Peyer's patch (tissue), 4 donors: ENCODE data around the gene CBX5. TPM values are rescaled to one million over a fixed set of nuclear protein-coding genes. Genes with fewer than 3 reads are reported as not detected.
A peak's percentile ranks its signal among the peaks of the same experiment; 100 is the strongest.

ENCODE experiments used
- DNase-seq, 3 donors: peaks; one replicate each; pipeline ENCODE4 v3.0.0-alpha.2; 2017 to 2019
- H3K27ac ChIP-seq, 4 donors: fragments of 200-600 bp; sonication (generic); one replicate each; pipeline ENCODE4 v1.5.1; 2016 to 2019
- H3K27me3 ChIP-seq, 2 donors: fragments of 200-600 bp; sonication (generic); one replicate each; pipeline ENCODE4 v1.5.1; 2019
- H3K36me3 ChIP-seq, 3 donors: fragments of 200-600 bp; sonication (generic); one replicate each; pipeline ENCODE4 v1.5.1; 2016 to 2019
- H3K4me1 ChIP-seq, 4 donors: fragments of 200-600 bp; sonication (generic); one replicate each; pipeline ENCODE4 v1.5.1; 2016 to 2019
- H3K4me3 ChIP-seq, 4 donors: fragments of 200-600 bp; sonication (generic); 1 replicate in 3 of 4; 2 replicates in 1 of 4; pipeline ENCODE4 v1.5.1; 2016 to 2019; ENCODE audit warnings: mild to moderate bottlenecking in 1 of 4
- H3K9me3 ChIP-seq, 4 donors: fragments of 200-600 bp; sonication (generic); one replicate each; pipeline ENCODE4 v1.5.1; 2016 to 2019; ENCODE audit warnings: mild to moderate bottlenecking in 1 of 4
- POLR2A ChIP-seq, 2 donors: fragments of 450-650 bp; IDR thresholded peaks; one replicate each; pipeline ENCODE4 v1.5.1; 2017; ENCODE audit warnings: antibody characterized with exemption in 2 of 2, mild to moderate bottlenecking in 2 of 2, moderate library complexity in 2 of 2
- total RNA-seq, 4 donors: library from RNA; depleted of rRNA; stranded (reverse); fragments of >200 nt; gene quantifications; one replicate each; pipeline ENCODE4 v1.1.0, GENCODE V29; 2016
- TF ChIP-seq, protein P1 (sequence below), 6 experiments: fragments of 450-650 bp in 4 of 6; fragments of 200-600 bp in 2 of 6; sonication (generic) in 1 of 6; IDR thresholded peaks; one replicate each; pipeline ENCODE4 v1.5.1; 2017 to 2019; ENCODE audit warnings: antibody characterized with exemption in 6 of 6, mild to moderate bottlenecking in 3 of 6, moderate library complexity in 1 of 6

CBX5 gene
- total RNA-seq, 4 donors from 2014 or later = 14.9 to 33.0 (median 20.4) TPM

DNA sequence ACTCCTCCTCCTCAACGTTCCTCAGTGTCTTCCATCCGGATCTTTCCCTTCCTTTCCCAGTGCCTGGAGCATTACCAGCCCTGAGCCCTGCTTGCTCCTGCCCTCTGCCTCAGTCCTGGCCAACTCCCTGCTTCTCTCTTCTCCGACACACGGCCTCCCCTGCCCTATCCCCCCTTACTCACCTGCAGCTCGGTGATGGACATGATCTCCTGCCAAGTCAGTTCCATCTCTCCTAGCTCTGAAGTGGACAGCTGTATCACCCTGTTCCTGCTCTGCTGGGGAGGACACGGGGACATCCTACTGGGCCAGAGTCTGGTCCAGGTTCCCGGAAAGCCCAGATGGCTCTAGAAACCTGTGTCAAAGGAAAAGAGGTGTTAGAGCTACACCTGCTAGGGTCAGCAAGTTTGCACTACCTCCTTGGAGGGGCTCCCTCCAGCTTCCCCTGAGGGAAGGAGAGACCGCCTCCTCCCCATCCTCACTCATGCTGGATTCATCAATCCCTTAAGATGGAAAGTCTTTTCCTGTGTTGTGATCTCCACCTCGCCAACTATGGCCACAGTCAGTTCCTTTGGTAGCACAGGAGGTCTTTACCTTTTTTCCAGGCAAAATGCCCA, 15.1 kb upstream of the CBX5 start:
- DNase-seq = no peak

DNA sequence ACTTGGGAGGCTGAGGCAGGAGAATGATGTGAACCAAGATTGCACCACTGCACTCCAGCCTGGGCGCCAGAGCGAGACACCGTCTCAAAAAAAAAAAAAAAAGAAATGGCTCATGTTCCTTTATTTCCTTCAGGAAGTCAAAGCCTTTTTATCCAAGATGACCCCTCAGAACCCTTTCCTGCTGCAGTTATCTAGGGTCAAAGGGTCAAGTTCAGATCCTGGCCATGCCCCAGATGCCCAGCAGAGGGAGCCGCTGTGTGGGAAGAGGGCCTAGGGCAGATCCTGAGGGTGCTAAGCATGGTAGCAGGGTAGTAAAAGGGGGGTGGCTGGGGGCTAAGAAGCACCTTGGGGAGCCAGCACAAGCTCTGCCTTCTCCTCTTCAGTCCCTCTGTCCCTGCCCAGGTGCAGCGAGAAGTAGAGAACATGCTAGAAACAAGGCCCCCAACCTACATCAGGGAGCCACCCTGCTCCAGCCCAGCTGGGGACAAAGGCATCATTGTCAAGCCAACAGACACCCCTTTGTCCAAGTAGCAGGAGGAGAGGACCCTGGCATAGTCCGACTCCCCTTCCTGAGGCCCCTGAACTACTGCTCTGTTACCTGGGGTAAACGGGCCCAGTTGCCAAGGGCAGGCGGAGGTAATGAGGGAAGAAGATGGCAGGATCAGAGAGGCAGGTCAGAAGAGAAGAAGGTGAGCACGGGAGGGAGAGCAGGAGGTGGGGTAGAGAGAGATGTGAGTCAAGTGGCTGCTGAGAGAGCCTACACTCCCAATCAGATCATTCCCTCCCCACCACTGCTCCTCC, 14.4 kb upstream of the CBX5 start:
- TF ChIP-seq, protein P1, sequence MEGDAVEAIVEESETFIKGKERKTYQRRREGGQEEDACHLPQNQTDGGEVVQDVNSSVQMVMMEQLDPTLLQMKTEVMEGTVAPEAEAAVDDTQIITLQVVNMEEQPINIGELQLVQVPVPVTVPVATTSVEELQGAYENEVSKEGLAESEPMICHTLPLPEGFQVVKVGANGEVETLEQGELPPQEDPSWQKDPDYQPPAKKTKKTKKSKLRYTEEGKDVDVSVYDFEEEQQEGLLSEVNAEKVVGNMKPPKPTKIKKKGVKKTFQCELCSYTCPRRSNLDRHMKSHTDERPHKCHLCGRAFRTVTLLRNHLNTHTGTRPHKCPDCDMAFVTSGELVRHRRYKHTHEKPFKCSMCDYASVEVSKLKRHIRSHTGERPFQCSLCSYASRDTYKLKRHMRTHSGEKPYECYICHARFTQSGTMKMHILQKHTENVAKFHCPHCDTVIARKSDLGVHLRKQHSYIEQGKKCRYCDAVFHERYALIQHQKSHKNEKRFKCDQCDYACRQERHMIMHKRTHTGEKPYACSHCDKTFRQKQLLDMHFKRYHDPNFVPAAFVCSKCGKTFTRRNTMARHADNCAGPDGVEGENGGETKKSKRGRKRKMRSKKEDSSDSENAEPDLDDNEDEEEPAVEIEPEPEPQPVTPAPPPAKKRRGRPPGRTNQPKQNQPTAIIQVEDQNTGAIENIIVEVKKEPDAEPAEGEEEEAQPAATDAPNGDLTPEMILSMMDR (IDR thresholded peaks at IDR 0.05) = peak; percentile 46 to 88 (median 73)
- TF ChIP-seq POLR2A (IDR thresholded peaks at IDR 0.05) = no peak
- Histone ChIP-seq H3K4me1 (peaks cover 0 to 7% (median 0%) of the 10 kb centered on the region in 4 donors), H3K9me3 (no peaks in the 10 kb centered on the region), H3K27me3 (no peaks in the 10 kb centered on the region), H3K4me3 (no peak overlapping the region), H3K36me3 (no peaks in the 10 kb centered on the region), H3K27ac (no peak overlapping the region)
- DNase-seq = peak; percentile 55 to 85 (median 84)

More for the DNA sequence above, 15.1 kb upstream of the CBX5 start:
- Histone ChIP-seq H3K36me3 (no peaks in the 10 kb centered on the region), H3K9me3 (no peaks in the 10 kb centered on the region), H3K4me3 (no peak overlapping the region), H3K4me1 (peaks cover 0 to 7% (median 0%) of the 10 kb centered on the region in 4 donors), H3K27me3 (no peaks in the 10 kb centered on the region), H3K27ac (no peak overlapping the region)
- TF ChIP-seq, protein P1 (IDR thresholded peaks at IDR 0.05) = no peak
- TF ChIP-seq POLR2A (IDR thresholded peaks at IDR 0.05) = no peak

DNA sequence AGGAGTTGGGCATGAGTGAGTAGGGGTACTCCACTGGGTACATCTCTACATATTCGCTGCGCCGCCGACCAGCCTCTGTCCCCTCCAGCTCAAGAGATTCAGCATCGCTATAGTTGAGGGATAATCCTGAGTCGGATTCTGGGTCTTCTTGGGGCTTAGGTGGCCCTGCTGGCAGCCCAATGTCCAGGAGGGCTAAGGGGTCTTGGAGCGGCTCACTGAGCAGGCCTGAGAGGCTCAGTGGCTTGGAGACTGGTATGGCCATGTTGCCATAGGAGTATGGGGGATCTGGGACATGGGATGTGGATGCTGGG, 13.0 kb upstream of the CBX5 start:
- no peaks in the 10 kb centered on the region for H3K9me3 ChIP-seq
- H3K36me3 ChIP-seq = peaks cover 0 to 7% (median 0%) of the 10 kb centered on the region in 3 donors
- no peak overlapping the region for H3K27ac ChIP-seq
- peaks cover 0 to 15% (median 0%) of the 10 kb centered on the region in 4 donors for H3K4me1 ChIP-seq
- no peaks in the 10 kb centered on the region for H3K27me3 ChIP-seq
- H3K4me3 ChIP-seq = no peak overlapping the region
- DNase-seq = no peak
- no peak for TF ChIP-seq POLR2A (IDR thresholded peaks at IDR 0.05)
- TF ChIP-seq, protein P1 (IDR thresholded peaks at IDR 0.05) = no peak

DNA sequence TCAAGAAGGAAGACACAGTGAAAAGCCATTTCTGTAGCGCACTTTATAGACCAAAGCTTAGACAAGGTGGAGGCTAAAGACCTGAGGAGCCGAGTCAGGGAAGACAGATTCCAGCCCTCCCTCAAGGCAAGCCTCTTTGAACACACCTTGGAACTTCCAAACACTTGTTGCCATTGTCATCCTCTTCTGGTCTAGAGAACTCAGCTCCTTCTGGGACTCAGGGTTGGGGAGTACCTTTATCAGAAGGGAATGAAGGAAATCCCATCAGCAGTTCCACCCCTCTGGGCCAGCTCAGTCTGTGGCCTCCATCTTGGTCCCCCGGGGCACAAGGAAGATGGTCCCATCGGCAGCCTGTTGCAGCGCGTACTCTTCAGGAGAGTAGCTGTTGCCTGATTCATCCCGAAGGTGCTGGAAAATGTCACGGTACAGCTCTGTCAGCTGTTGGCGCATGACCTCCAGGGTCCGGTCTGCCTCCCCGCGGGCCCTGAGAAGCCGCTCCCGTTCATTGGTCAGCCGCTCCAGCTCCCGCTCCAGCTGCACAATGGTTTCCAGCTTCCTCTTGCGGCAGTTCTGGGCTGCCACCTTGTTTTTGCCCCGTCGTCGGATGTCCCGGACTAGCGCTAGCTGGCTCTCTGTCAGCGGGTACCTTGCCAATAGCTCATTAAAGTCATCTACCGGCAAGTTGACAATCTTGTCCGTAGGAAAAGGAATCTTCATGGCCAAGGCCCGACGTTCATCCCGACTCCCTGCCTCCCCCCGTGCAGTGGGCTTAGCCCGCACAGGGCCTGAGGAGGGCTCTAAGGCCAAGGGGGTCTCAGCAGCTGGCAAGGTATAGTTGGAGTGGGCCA, 12.4 kb upstream of the CBX5 start:
- Histone ChIP-seq H3K27ac (no peak overlapping the region), H3K9me3 (no peaks in the 10 kb centered on the region), H3K27me3 (no peaks in the 10 kb centered on the region), H3K4me3 (no peak overlapping the region), H3K36me3 (peaks cover 0 to 13% (median 0%) of the 10 kb centered on the region in 3 donors), H3K4me1 (peaks cover 0 to 21% (median 0%) of the 10 kb centered on the region in 4 donors)
- no peak for DNase-seq
- TF ChIP-seq, protein P1 (IDR thresholded peaks at IDR 0.05) = no peak
- no peak for TF ChIP-seq POLR2A (IDR thresholded peaks at IDR 0.05)

DNA sequence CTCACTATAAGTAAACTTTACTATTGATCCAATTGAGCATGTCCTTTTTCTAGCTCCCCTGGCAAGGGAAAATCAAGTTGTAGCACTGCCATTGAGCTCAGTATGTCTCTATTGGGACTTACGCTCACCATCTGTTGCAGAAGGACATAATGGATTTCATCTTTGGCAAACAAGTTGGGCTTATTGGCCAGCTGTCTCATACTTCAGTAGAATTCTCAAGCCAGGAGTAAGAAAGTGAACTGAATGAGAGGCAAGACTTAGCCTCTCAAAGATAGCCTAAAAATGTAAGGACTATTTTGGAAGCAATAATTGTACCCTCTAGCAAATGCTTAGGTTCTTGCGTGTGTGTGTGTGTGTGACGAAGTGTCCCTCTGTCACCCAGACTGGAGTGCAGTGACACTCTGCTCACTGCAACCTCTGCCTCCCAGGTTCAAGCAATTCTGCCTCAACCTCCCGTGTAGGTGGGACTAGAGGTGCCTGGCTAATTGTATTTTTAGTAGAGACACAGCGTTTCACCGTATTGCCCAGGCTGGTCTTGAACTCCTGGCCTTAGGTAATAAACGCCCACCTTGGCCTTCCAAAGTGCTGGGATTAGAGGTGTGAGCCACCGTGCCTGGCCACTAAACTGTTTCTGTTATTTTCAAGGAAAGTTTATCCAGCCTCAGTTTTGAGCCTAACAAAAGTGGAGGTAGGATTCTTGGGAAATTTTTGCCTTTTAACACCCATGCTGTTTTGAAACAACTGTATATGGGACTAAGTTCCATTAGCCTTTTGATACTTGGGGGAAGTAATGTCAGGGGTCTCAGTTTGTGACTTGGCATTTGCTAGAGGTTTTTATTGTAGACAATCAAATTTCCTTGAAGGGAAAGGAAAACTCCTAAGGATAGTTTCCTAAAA, 7.6 kb upstream of the CBX5 start:
- TF ChIP-seq, protein P1 (IDR thresholded peaks at IDR 0.05) = no peak
- TF ChIP-seq POLR2A (IDR thresholded peaks at IDR 0.05) = no peak
- no peak for DNase-seq
- Histone ChIP-seq H3K36me3 (peaks cover 0 to 55% (median 0%) of the 10 kb centered on the region in 3 donors), H3K27me3 (no peaks in the 10 kb centered on the region), H3K9me3 (no peaks in the 10 kb centered on the region), H3K4me1 (peaks cover 0 to 59% (median 10%) of the 10 kb centered on the region in 4 donors), H3K27ac (peak overlapping the region in 1 of 4 donors; percentile 11), H3K4me3 (no peak overlapping the region)
